Gastroesophageal sphincter (tissue), 4 donors: ENCODE data around the gene KIF17. TPM values are rescaled to one million over a fixed set of nuclear protein-coding genes. Genes with fewer than 3 reads are reported as not detected.

Experiments
- ATAC-seq: fragments of 150-250 bp; one replicate; pipeline ENCODE4 v1.9.1; 2016; ENCODE audit warnings: mild to moderate bottlenecking, moderate library complexity
- H3K27ac ChIP-seq, 4 donors: fragments of 200-600 bp; sonication (generic) in 3 of 4; 1 replicate in 3 of 4; 2 replicates in 1 of 4; pipeline ENCODE4 v1.5.1; 2016 to 2019
- H3K27me3 ChIP-seq: fragments of 200-600 bp; sonication (generic); one replicate; pipeline ENCODE4 v1.5.1; 2019
- H3K36me3 ChIP-seq, 2 donors: fragments of 200-600 bp; sonication (generic); one replicate each; pipeline ENCODE4 v1.5.1; 2019; ENCODE audit warnings: control low read depth in 1 of 2
- H3K4me1 ChIP-seq, 3 donors: fragments of 200-600 bp; sonication (generic); 1 replicate in 2 of 3; 2 replicates in 1 of 3; pipeline ENCODE4 v1.5.1; 2016 to 2019; ENCODE audit warnings: control low read depth in 2 of 3
- H3K4me3 ChIP-seq, 2 donors: fragments of 200-600 bp; sonication (generic); one replicate each; pipeline ENCODE4 v1.5.1; 2019; ENCODE audit warnings: mild to moderate bottlenecking in 1 of 2, moderate library complexity in 1 of 2
- H3K9me3 ChIP-seq, 3 donors: fragments of 200-600 bp; sonication (generic); one replicate each; pipeline ENCODE4 v1.5.1; 2017 to 2019; ENCODE audit warnings: control low read depth in 2 of 3
- EP300 ChIP-seq: sonication (generic); formaldehyde crosslinking; IDR thresholded peaks from one replicate; pipeline ENCODE4 v1.6.1; 2017; ENCODE audit warnings: antibody characterized with exemption, mild to moderate bottlenecking
- POLR2A ChIP-seq, 2 donors: fragments of 450-650 bp; IDR thresholded peaks; one replicate each; pipeline ENCODE4 v1.6.1; 2017; ENCODE audit warnings: antibody characterized with exemption in 2 of 2, mild to moderate bottlenecking in 2 of 2, moderate library complexity in 1 of 2
- POLR2AphosphoS5 ChIP-seq: sonication (generic); formaldehyde crosslinking; IDR thresholded peaks from one replicate; pipeline ENCODE4 v1.6.1; 2017; ENCODE audit warnings: antibody characterized with exemption
- WGBS, 2 donors: methylation state at CpG; one replicate each; pipeline ENCODE4 v1.1.5; 2018; ENCODE audit warnings: low coverage in 1 of 2; 5-methylcytosine and 5-hydroxymethylcytosine counted together
- total RNA-seq, 4 donors: library from RNA; depleted of rRNA; stranded (reverse); fragments of >200 nt; gene quantifications; one replicate each; pipeline ENCODE4 v1.1.0, GENCODE V29; 2016
- TF ChIP-seq, protein P1 (sequence below), 4 experiments: fragments of 200-600 bp in 2 of 4; fragments of 450-650 bp in 2 of 4; sonication (generic) in 1 of 4; IDR thresholded peaks; one replicate each; pipeline ENCODE4 v1.5.1; 2017 to 2019; ENCODE audit warnings: antibody characterized with exemption in 4 of 4, mild to moderate bottlenecking in 2 of 4, moderate library complexity in 2 of 4

Gene KIF17
- total RNA-seq, 4 donors from 2014 or later: 0.47 to 11.8 (median 7.5) TPM

GRCh38 chr1:20686883-20687725, 30.7 kb downstream of the KIF17 start:
- WGBS, 2 donors: 86 to 100% methylated on average over 2 to 4 of the region's 26 CpGs
- no peak for ATAC-seq
- no peak overlapping the region for H3K4me3 ChIP-seq

DNA sequence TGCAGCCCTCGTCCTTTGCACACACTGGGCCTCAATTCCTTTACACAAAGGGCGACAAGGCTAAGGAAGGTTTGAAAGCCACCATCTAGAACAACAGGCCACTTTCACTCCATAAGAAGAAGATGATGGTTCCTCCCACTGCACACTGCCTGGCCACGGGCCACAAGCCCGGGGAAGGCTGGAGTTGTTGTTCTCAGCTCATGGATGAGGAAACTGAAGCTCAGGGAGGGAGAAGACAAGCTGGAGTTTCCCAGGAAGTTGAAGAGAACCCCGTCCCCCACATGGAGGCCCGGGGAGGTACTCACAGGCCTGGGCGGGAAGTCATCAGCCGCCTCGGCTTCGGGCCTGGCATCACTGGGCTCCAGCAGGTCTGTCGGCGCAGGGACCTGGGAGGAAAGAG, 32.1 kb downstream of the KIF17 start:
- Histone ChIP-seq H3K36me3 (no peaks in the 10 kb centered on the region), H3K9me3 (no peaks in the 10 kb centered on the region), H3K27ac (peak overlapping the region in 3 of 4 donors; percentile 56 to 71 (median 64)), H3K4me1 (peaks cover 0 to 5% (median 0%) of the 10 kb centered on the region in 3 donors), H3K4me3 (no peak overlapping the region), H3K27me3 (no peaks in the 10 kb centered on the region)
- TF ChIP-seq POLR2AphosphoS5: no peak
- no peak for TF ChIP-seq POLR2A (IDR thresholded peaks at IDR 0.05)
- no peak for TF ChIP-seq EP300
- TF ChIP-seq, protein P1, sequence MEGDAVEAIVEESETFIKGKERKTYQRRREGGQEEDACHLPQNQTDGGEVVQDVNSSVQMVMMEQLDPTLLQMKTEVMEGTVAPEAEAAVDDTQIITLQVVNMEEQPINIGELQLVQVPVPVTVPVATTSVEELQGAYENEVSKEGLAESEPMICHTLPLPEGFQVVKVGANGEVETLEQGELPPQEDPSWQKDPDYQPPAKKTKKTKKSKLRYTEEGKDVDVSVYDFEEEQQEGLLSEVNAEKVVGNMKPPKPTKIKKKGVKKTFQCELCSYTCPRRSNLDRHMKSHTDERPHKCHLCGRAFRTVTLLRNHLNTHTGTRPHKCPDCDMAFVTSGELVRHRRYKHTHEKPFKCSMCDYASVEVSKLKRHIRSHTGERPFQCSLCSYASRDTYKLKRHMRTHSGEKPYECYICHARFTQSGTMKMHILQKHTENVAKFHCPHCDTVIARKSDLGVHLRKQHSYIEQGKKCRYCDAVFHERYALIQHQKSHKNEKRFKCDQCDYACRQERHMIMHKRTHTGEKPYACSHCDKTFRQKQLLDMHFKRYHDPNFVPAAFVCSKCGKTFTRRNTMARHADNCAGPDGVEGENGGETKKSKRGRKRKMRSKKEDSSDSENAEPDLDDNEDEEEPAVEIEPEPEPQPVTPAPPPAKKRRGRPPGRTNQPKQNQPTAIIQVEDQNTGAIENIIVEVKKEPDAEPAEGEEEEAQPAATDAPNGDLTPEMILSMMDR (IDR thresholded peaks at IDR 0.05): no peak
- no peak for ATAC-seq
- 60% methylated on average over 1 of the region's 12 CpGs; no CpG with 5 or more reads in 1 of the 2 donors for WGBS, 2 donors

More at GRCh38 chr1:20686883-20687725, 30.7 kb downstream of the KIF17 start:
- H3K27me3 ChIP-seq: no peaks in the 10 kb centered on the region
- peaks cover 0 to 4% (median 0%) of the 10 kb centered on the region in 3 donors for H3K9me3 ChIP-seq
- no peak overlapping the region for H3K27ac ChIP-seq
- H3K36me3 ChIP-seq: no peaks in the 10 kb centered on the region
- TF ChIP-seq EP300 (no peak), POLR2AphosphoS5 (no peak), POLR2A (IDR thresholded peaks at IDR 0.05) (no peak)
- TF ChIP-seq, protein P1 (IDR thresholded peaks at IDR 0.05): no peak
- H3K4me1 ChIP-seq: peaks cover 0 to 5% (median 0%) of the 10 kb centered on the region in 3 donors

DNA sequence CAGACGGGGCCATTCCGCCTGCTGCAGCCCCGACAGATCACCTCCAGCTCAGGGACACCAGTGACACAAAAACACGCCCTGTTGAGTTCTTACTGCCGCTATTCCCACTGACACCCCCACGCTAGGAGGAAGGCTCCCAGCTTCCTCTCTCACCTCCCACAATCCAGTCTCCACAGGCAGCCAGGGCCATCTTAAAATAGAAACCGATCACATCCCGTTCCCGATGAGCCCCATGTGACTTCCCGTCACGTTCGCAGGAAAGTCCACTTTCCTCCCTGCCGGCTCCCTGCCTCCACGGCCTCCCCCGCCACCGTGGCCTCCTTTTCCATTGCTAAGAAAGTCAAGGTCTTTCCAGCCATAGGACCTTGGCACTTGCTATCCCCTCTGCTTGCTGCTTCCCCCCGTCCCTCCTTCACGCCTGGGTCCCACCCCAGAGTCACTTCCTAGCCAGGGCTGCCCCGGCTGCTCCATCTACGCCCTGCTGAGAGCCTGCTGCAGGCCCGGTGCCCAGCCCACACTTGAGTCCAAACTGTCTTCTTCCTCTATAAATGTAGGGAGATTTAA, 32.6 kb downstream of the KIF17 start:
- TF ChIP-seq POLR2AphosphoS5: no peak
- peak; percentile 42 for ATAC-seq
- Histone ChIP-seq H3K36me3 (no peaks in the 10 kb centered on the region), H3K9me3 (no peaks in the 10 kb centered on the region), H3K27me3 (no peaks in the 10 kb centered on the region), H3K4me1 (peaks cover 0 to 5% (median 0%) of the 10 kb centered on the region in 3 donors), H3K27ac (peak overlapping the region in 3 of 4 donors; percentile 56 to 71 (median 64)), H3K4me3 (peak overlapping the region in 1 of 2 donors; percentile 39)
- WGBS, 2 donors: 56 to 90% methylated on average over 2 to 15 of the region's 21 CpGs

DNA sequence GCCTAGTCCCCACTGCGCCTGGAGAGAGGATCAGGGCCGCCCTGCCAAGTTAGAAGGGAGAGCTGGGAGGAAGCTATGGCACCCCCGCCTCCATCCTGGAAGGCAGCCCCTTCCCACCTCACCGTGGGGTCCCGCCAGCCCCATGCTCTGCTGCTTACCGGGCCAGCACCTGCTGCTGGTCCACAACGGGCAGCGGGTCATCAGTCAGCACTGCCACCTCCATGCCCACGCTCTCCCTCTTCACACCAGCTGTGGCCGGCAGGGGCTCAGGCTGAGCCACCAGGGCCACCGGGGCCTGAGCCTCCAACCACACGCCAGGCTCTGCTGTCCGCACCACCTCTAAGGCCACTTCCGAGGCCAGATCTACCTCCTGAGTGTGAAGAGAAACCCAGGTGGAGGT, 33.2 kb downstream of the KIF17 start:
- H3K27me3 ChIP-seq: no peaks in the 10 kb centered on the region
- no peaks in the 10 kb centered on the region for H3K36me3 ChIP-seq
- peak; percentile 27 for ATAC-seq
- H3K4me1 ChIP-seq: peaks cover 0 to 5% (median 0%) of the 10 kb centered on the region in 3 donors
- H3K9me3 ChIP-seq: no peaks in the 10 kb centered on the region
- H3K4me3 ChIP-seq: peak overlapping the region in 1 of 2 donors; percentile 39
- WGBS, 2 donors: no CpG with 5 or more reads among the region's 14 CpGs
- H3K27ac ChIP-seq: peak overlapping the region in 3 of 4 donors; percentile 56 to 71 (median 64)
- no peak for TF ChIP-seq EP300
- TF ChIP-seq, protein P1 (IDR thresholded peaks at IDR 0.05): no peak
- TF ChIP-seq POLR2A (IDR thresholded peaks at IDR 0.05): no peak
- TF ChIP-seq POLR2AphosphoS5: no peak

- peak overlapping the region in 3 of 4 donors; percentile 56 to 71 (median 64) for H3K27ac ChIP-seq
Observed at GRCh38 chr1:20684050-20684620, 33.7 kb downstream of the KIF17 start.

More at GRCh38 chr1:20684050-20684620, 33.7 kb downstream of the KIF17 start:
- Histone ChIP-seq H3K4me1 (peaks cover 0 to 5% (median 0%) of the 10 kb centered on the region in 3 donors), H3K27me3 (no peaks in the 10 kb centered on the region), H3K4me3 (peak overlapping the region in 1 of 2 donors; percentile 39), H3K36me3 (no peaks in the 10 kb centered on the region), H3K9me3 (no peaks in the 10 kb centered on the region)
- TF ChIP-seq, protein P1 (IDR thresholded peaks at IDR 0.05): no peak
- TF ChIP-seq POLR2A (IDR thresholded peaks at IDR 0.05) (no peak), POLR2AphosphoS5 (no peak), EP300 (no peak)
- ATAC-seq: no peak
- WGBS, 2 donors: no CpG with 5 or more reads among the region's 13 CpGs
